ENCODE data around the gene BTBD9. TPM values are rescaled to one million over a fixed set of nuclear protein-coding genes. Genes with fewer than 3 reads are reported as not detected.

The BTBD9 gene
- total RNA-seq, 1 donor from 2014 or later: 17.2 TPM

- Histone ChIP-seq H3K4me3 (ENCODE audit: low read length in 3 of 3) (no peak overlapping the region), H3K36me3 (ENCODE audit: control insufficient read depth in 3 of 3, insufficient read depth in 3 of 3, low read length in 3 of 3) (peaks cover 0 to 3% (median 0%) of the 10 kb centered on the region in 3 donors), H3K9me3 (ENCODE audit: control insufficient read depth in 3 of 3, low read length in 3 of 3) (no peaks in the 10 kb centered on the region), H3K27me3 (ENCODE audit: control insufficient read depth in 3 of 3, insufficient read depth in 3 of 3, low read length in 3 of 3) (no peaks in the 10 kb centered on the region), H3K27ac (ENCODE audit: low read depth, low read length) (no peak overlapping the region), H3K4me1 (ENCODE audit: control insufficient read depth in 3 of 3, insufficient read depth in 3 of 3, low read length in 3 of 3) (no peaks in the 10 kb centered on the region), H3K9ac (ENCODE audit: low read depth in 1 of 3, low read length in 3 of 3) (no peak overlapping the region)
Measured at GRCh38 chr6:38599966-38600550, 39.7 kb downstream of the BTBD9 start.

- no peak overlapping the region for H3K9ac ChIP-seq (ENCODE audit: low read depth in 1 of 3, low read length in 3 of 3)
- H3K36me3 ChIP-seq (ENCODE audit: control insufficient read depth in 3 of 3, insufficient read depth in 3 of 3, low read length in 3 of 3): peaks cover 0 to 3% (median under 1%) of the 10 kb centered on the region in 3 donors
- H3K27ac ChIP-seq (ENCODE audit: low read depth, low read length): no peak overlapping the region
- no peak overlapping the region for H3K4me3 ChIP-seq (ENCODE audit: low read length in 3 of 3)
- no peaks in the 10 kb centered on the region for H3K4me1 ChIP-seq (ENCODE audit: control insufficient read depth in 3 of 3, insufficient read depth in 3 of 3, low read length in 3 of 3)
- H3K27me3 ChIP-seq (ENCODE audit: control insufficient read depth in 3 of 3, insufficient read depth in 3 of 3, low read length in 3 of 3): no peaks in the 10 kb centered on the region
- H3K9me3 ChIP-seq (ENCODE audit: control insufficient read depth in 3 of 3, low read length in 3 of 3): no peaks in the 10 kb centered on the region
Measured at GRCh38 chr6:38599261-38599660, 40.5 kb downstream of the BTBD9 start.

- no peaks in the 10 kb centered on the region for H3K4me1 ChIP-seq (ENCODE audit: control insufficient read depth in 3 of 3, insufficient read depth in 3 of 3, low read length in 3 of 3)
- no peaks in the 10 kb centered on the region for H3K9me3 ChIP-seq (ENCODE audit: control insufficient read depth in 3 of 3, low read length in 3 of 3)
- H3K4me3 ChIP-seq (ENCODE audit: low read length in 3 of 3): no peak overlapping the region
- no peak overlapping the region for H3K27ac ChIP-seq (ENCODE audit: low read depth, low read length)
- peaks cover 7 to 18% (median 17%) of the 10 kb centered on the region in 3 donors for H3K36me3 ChIP-seq (ENCODE audit: control insufficient read depth in 3 of 3, insufficient read depth in 3 of 3, low read length in 3 of 3)
- no peaks in the 10 kb centered on the region for H3K27me3 ChIP-seq (ENCODE audit: control insufficient read depth in 3 of 3, insufficient read depth in 3 of 3, low read length in 3 of 3)
- H3K9ac ChIP-seq (ENCODE audit: low read depth in 1 of 3, low read length in 3 of 3): no peak overlapping the region
Measured at GRCh38 chr6:38593998-38594665, 45.6 kb downstream of the BTBD9 start.

GRCh38 chr6:38593409-38593808 lies 46.3 kb downstream of the BTBD9 start:
- Histone ChIP-seq H3K4me3 (ENCODE audit: low read length in 3 of 3) (no peak overlapping the region), H3K36me3 (ENCODE audit: control insufficient read depth in 3 of 3, insufficient read depth in 3 of 3, low read length in 3 of 3) (peaks cover 7 to 18% (median 17%) of the 10 kb centered on the region in 3 donors), H3K27ac (ENCODE audit: low read depth, low read length) (no peak overlapping the region), H3K27me3 (ENCODE audit: control insufficient read depth in 3 of 3, insufficient read depth in 3 of 3, low read length in 3 of 3) (no peaks in the 10 kb centered on the region), H3K9me3 (ENCODE audit: control insufficient read depth in 3 of 3, low read length in 3 of 3) (no peaks in the 10 kb centered on the region), H3K4me1 (ENCODE audit: control insufficient read depth in 3 of 3, insufficient read depth in 3 of 3, low read length in 3 of 3) (no peaks in the 10 kb centered on the region), H3K9ac (ENCODE audit: low read depth in 1 of 3, low read length in 3 of 3) (no peak overlapping the region)

GRCh38 chr6:38591439-38591838 lies 48.3 kb downstream of the BTBD9 start:
- Histone ChIP-seq H3K4me3 (ENCODE audit: low read length in 3 of 3) (no peak overlapping the region), H3K9ac (ENCODE audit: low read depth in 1 of 3, low read length in 3 of 3) (no peak overlapping the region), H3K27me3 (ENCODE audit: control insufficient read depth in 3 of 3, insufficient read depth in 3 of 3, low read length in 3 of 3) (no peaks in the 10 kb centered on the region), H3K4me1 (ENCODE audit: control insufficient read depth in 3 of 3, insufficient read depth in 3 of 3, low read length in 3 of 3) (peaks cover 0 to 3% (median 0%) of the 10 kb centered on the region in 3 donors), H3K9me3 (ENCODE audit: control insufficient read depth in 3 of 3, low read length in 3 of 3) (no peaks in the 10 kb centered on the region), H3K36me3 (ENCODE audit: control insufficient read depth in 3 of 3, insufficient read depth in 3 of 3, low read length in 3 of 3) (peaks cover 7 to 18% (median 17%) of the 10 kb centered on the region in 3 donors), H3K27ac (ENCODE audit: low read depth, low read length) (no peak overlapping the region)

- no peak overlapping the region for H3K4me3 ChIP-seq (ENCODE audit: low read length in 3 of 3)
- H3K27ac ChIP-seq (ENCODE audit: low read depth, low read length): no peak overlapping the region
- H3K9ac ChIP-seq (ENCODE audit: low read depth in 1 of 3, low read length in 3 of 3): no peak overlapping the region
- no peaks in the 10 kb centered on the region for H3K9me3 ChIP-seq (ENCODE audit: control insufficient read depth in 3 of 3, low read length in 3 of 3)
- peaks cover 0 to 3% (median 0%) of the 10 kb centered on the region in 3 donors for H3K4me1 ChIP-seq (ENCODE audit: control insufficient read depth in 3 of 3, insufficient read depth in 3 of 3, low read length in 3 of 3)
- peaks cover 7 to 18% (median 13%) of the 10 kb centered on the region in 3 donors for H3K36me3 ChIP-seq (ENCODE audit: control insufficient read depth in 3 of 3, insufficient read depth in 3 of 3, low read length in 3 of 3)
- no peaks in the 10 kb centered on the region for H3K27me3 ChIP-seq (ENCODE audit: control insufficient read depth in 3 of 3, insufficient read depth in 3 of 3, low read length in 3 of 3)
Measured at GRCh38 chr6:38589367-38589720, 50.4 kb downstream of the BTBD9 start.

- peaks cover 0 to 3% (median 0%) of the 10 kb centered on the region in 3 donors for H3K4me1 ChIP-seq (ENCODE audit: control insufficient read depth in 3 of 3, insufficient read depth in 3 of 3, low read length in 3 of 3)
- no peak overlapping the region for H3K9ac ChIP-seq (ENCODE audit: low read depth in 1 of 3, low read length in 3 of 3)
- H3K27ac ChIP-seq (ENCODE audit: low read depth, low read length): no peak overlapping the region
- H3K4me3 ChIP-seq (ENCODE audit: low read length in 3 of 3): no peak overlapping the region
- no peaks in the 10 kb centered on the region for H3K9me3 ChIP-seq (ENCODE audit: control insufficient read depth in 3 of 3, low read length in 3 of 3)
- no peaks in the 10 kb centered on the region for H3K27me3 ChIP-seq (ENCODE audit: control insufficient read depth in 3 of 3, insufficient read depth in 3 of 3, low read length in 3 of 3)
- peaks cover 7 to 15% (median 10%) of the 10 kb centered on the region in 3 donors for H3K36me3 ChIP-seq (ENCODE audit: control insufficient read depth in 3 of 3, insufficient read depth in 3 of 3, low read length in 3 of 3)
Measured at GRCh38 chr6:38588631-38589366, 50.9 kb downstream of the BTBD9 start.

- H3K4me3 ChIP-seq (ENCODE audit: low read length in 3 of 3): no peak overlapping the region
- no peaks in the 10 kb centered on the region for H3K27me3 ChIP-seq (ENCODE audit: control insufficient read depth in 3 of 3, insufficient read depth in 3 of 3, low read length in 3 of 3)
- H3K4me1 ChIP-seq (ENCODE audit: control insufficient read depth in 3 of 3, insufficient read depth in 3 of 3, low read length in 3 of 3): peaks cover 0 to 3% (median 0%) of the 10 kb centered on the region in 3 donors
- H3K27ac ChIP-seq (ENCODE audit: low read depth, low read length): no peak overlapping the region
- H3K9ac ChIP-seq (ENCODE audit: low read depth in 1 of 3, low read length in 3 of 3): no peak overlapping the region
- H3K36me3 ChIP-seq (ENCODE audit: control insufficient read depth in 3 of 3, insufficient read depth in 3 of 3, low read length in 3 of 3): peaks cover 5 to 15% (median 7%) of the 10 kb centered on the region in 3 donors
- no peaks in the 10 kb centered on the region for H3K9me3 ChIP-seq (ENCODE audit: control insufficient read depth in 3 of 3, low read length in 3 of 3)
Measured at GRCh38 chr6:38587766-38588362, 51.9 kb downstream of the BTBD9 start.

GRCh38 chr6:38586992-38587391 lies 52.7 kb downstream of the BTBD9 start:
- Histone ChIP-seq H3K9me3 (ENCODE audit: control insufficient read depth in 3 of 3, low read length in 3 of 3) (no peaks in the 10 kb centered on the region), H3K4me1 (ENCODE audit: control insufficient read depth in 3 of 3, insufficient read depth in 3 of 3, low read length in 3 of 3) (peaks cover 0 to 3% (median 0%) of the 10 kb centered on the region in 3 donors), H3K9ac (ENCODE audit: low read depth in 1 of 3, low read length in 3 of 3) (no peak overlapping the region), H3K27ac (ENCODE audit: low read depth, low read length) (no peak overlapping the region), H3K27me3 (ENCODE audit: control insufficient read depth in 3 of 3, insufficient read depth in 3 of 3, low read length in 3 of 3) (no peaks in the 10 kb centered on the region), H3K4me3 (ENCODE audit: low read length in 3 of 3) (no peak overlapping the region), H3K36me3 (ENCODE audit: control insufficient read depth in 3 of 3, insufficient read depth in 3 of 3, low read length in 3 of 3) (peaks cover 3 to 10% (median 4%) of the 10 kb centered on the region in 3 donors)

All from skeletal muscle tissue (tissue), 4 donors.